Right atrium auricular region (tissue), 2 donors: ENCODE data around the gene COL9A3. TPM values are rescaled to one million over a fixed set of nuclear protein-coding genes. Genes with fewer than 3 reads are reported as not detected.

Experiments
- DNase-seq: peaks from one replicate; pipeline ENCODE4 v3.0.0-alpha.2; 2019; ENCODE audit warnings: low spot score
- H3K27ac ChIP-seq, 2 donors: fragments of 200-600 bp; sonication (generic); 1 replicate in 1 of 2; 2 replicates in 1 of 2; pipeline ENCODE4 v1.5.1; 2016 to 2019
- H3K27me3 ChIP-seq, 2 donors: fragments of 200-600 bp; sonication (generic); one replicate each; pipeline versions ENCODE4 v1.5.1 to v1.6.0; 2017 to 2019
- H3K36me3 ChIP-seq: fragments of 200-600 bp; sonication (generic); one replicate; pipeline ENCODE4 v1.5.1; 2016
- H3K4me1 ChIP-seq, 2 donors: fragments of 200-600 bp; sonication (generic); one replicate each; pipeline versions ENCODE4 v1.5.1 to v1.6.0; 2017 to 2019
- H3K4me3 ChIP-seq, 2 donors: fragments of 200-600 bp; sonication (generic); 1 replicate in 1 of 2; 2 replicates in 1 of 2; pipeline ENCODE4 v1.5.1; 2017 to 2019; ENCODE audit warnings: mild to moderate bottlenecking in 1 of 2, moderate library complexity in 1 of 2
- H3K9me3 ChIP-seq, 2 donors: fragments of 200-600 bp; sonication (generic); one replicate each; pipeline ENCODE4 v1.5.1; 2019
- CTCF ChIP-seq, 2 donors: fragments of 200-600 bp; sonication (generic); IDR thresholded peaks; one replicate each; pipeline ENCODE4 v1.5.1; 2019; ENCODE audit warnings: antibody characterized with exemption in 2 of 2
- total RNA-seq, 2 donors: library from RNA; depleted of rRNA; stranded (reverse); fragments of >200 nt; gene quantifications; one replicate each; pipeline ENCODE4 v1.1.0, GENCODE V29; 2016

The COL9A3 gene
- total RNA-seq, 2 donors from 2014 or later = 4.2 to 5.7 TPM

GRCh38 chr20:62787866-62788265, 29.0 kb upstream of the COL9A3 start:
- TF ChIP-seq CTCF (IDR thresholded peaks at IDR 0.05) = no peak
- H3K4me3 ChIP-seq = no peak overlapping the region
- H3K36me3 ChIP-seq = no peaks in the 10 kb centered on the region
- DNase-seq = no peak
- no peaks in the 10 kb centered on the region for H3K27me3 ChIP-seq
- no peak overlapping the region for H3K27ac ChIP-seq
- H3K9me3 ChIP-seq = no peaks in the 10 kb centered on the region
- H3K4me1 ChIP-seq = peaks cover 0 to 6% of the 10 kb centered on the region in 2 donors

- no peak overlapping the region for H3K27ac ChIP-seq
- no peak for TF ChIP-seq CTCF (IDR thresholded peaks at IDR 0.05)
- no peaks in the 10 kb centered on the region for H3K9me3 ChIP-seq
- H3K36me3 ChIP-seq = no peaks in the 10 kb centered on the region
- DNase-seq = no peak
- H3K27me3 ChIP-seq = no peaks in the 10 kb centered on the region
- peaks cover 0 to 8% of the 10 kb centered on the region in 2 donors for H3K4me1 ChIP-seq
- H3K4me3 ChIP-seq = no peak overlapping the region
Observed at GRCh38 chr20:62788607-62789006, 28.2 kb upstream of the COL9A3 start.

GRCh38 chr20:62790075-62790474, 26.8 kb upstream of the COL9A3 start:
- no peak for TF ChIP-seq CTCF (IDR thresholded peaks at IDR 0.05)
- H3K4me3 ChIP-seq = no peak overlapping the region
- no peaks in the 10 kb centered on the region for H3K9me3 ChIP-seq
- no peak for DNase-seq
- no peaks in the 10 kb centered on the region for H3K36me3 ChIP-seq
- no peak overlapping the region for H3K27ac ChIP-seq
- H3K4me1 ChIP-seq = peaks cover 0 to 19% of the 10 kb centered on the region in 2 donors
- no peaks in the 10 kb centered on the region for H3K27me3 ChIP-seq

- peak; percentile 88 for DNase-seq
- no peaks in the 10 kb centered on the region for H3K36me3 ChIP-seq
Observed at GRCh38 chr20:62791301-62792181, 25.3 kb upstream of the COL9A3 start.

GRCh38 chr20:62792182-62792939, 24.5 kb upstream of the COL9A3 start:
- Histone ChIP-seq H3K4me3 (no peak overlapping the region), H3K27me3 (no peaks in the 10 kb centered on the region), H3K9me3 (no peaks in the 10 kb centered on the region), H3K27ac (no peak overlapping the region), H3K4me1 (peaks cover 0 to 26% of the 10 kb centered on the region in 2 donors), H3K36me3 (no peaks in the 10 kb centered on the region)
- no peak for DNase-seq
- TF ChIP-seq CTCF (IDR thresholded peaks at IDR 0.05) = no peak

More at GRCh38 chr20:62791301-62792181, 25.3 kb upstream of the COL9A3 start:
- Histone ChIP-seq H3K27ac (no peak overlapping the region), H3K9me3 (no peaks in the 10 kb centered on the region), H3K4me3 (no peak overlapping the region), H3K4me1 (peaks cover 0 to 21% of the 10 kb centered on the region in 2 donors), H3K27me3 (no peaks in the 10 kb centered on the region)
- peak; percentile 85 to 92 for TF ChIP-seq CTCF (IDR thresholded peaks at IDR 0.05)
